Left lung (tissue), 10 donors: ENCODE results near the gene TSLP. TPM values are rescaled to one million over a fixed set of nuclear protein-coding genes. Genes with fewer than 3 reads are reported as not detected.

Experiments
- ATAC-seq: fragments of 200-7000 bp; cut with Tn5 transposase; one replicate; pipeline ENCODE4 v1.9.1; 2020; ENCODE audit warnings: moderate library complexity
- DNase-seq, 4 donors: peaks; one replicate each; pipeline ENCODE4 v3.0.0-alpha.2; 2013 to 2020
- H3K27ac ChIP-seq, 2 donors: fragments of 200-600 bp; sonication (generic) in 1 of 2; one replicate each; pipeline versions ENCODE4 v1.5.0 to v1.8.0; 2020 to 2021
- H3K27me3 ChIP-seq, 2 donors: fragments of 200-600 bp; sonication (generic) in 1 of 2; one replicate each; pipeline versions ENCODE4 v1.5.0 to v1.8.0; 2020 to 2021
- H3K36me3 ChIP-seq, 2 donors: fragments of 200-600 bp; sonication (generic) in 1 of 2; one replicate each; pipeline versions ENCODE4 v1.5.0 to v1.8.0; 2020 to 2021
- H3K4me1 ChIP-seq, 2 donors: fragments of 200-600 bp; one replicate each; pipeline ENCODE4 v1.8.0; 2021
- H3K4me3 ChIP-seq, 2 donors: fragments of 200-600 bp; sonication (generic) in 1 of 2; one replicate each; pipeline versions ENCODE4 v1.5.0 to v1.8.0; 2020 to 2021; ENCODE audit warnings: mild to moderate bottlenecking in 1 of 2
- H3K9me3 ChIP-seq, 2 donors: fragments of 200-600 bp; sonication (generic) in 1 of 2; one replicate each; pipeline versions ENCODE4 v1.5.0 to v1.8.0; 2020 to 2021
- intact Hi-C, 2 donors: fragments of 100-400 bp; cut with DNase I; formaldehyde crosslinking; loops; one replicate each; pipeline versions ENCODE4 v1.11.2 to v1.14.2; 2022
- polyA plus RNA-seq, 6 donors: library from polyadenylated mRNA; unstranded; fragments of 120-200 nt; gene quantifications; one replicate each; pipeline ENCODE4 v1.2.1, GENCODE V29; 2013; ENCODE audit not compliant: insufficient read length in 6 of 6
- total RNA-seq, 2 donors: library from RNA; stranded (reverse); fragmentation: NEBNext Ultra II Directional; extraction: Animal tissue kit (Norgen Biotek cat#: 25700); gene quantifications; one replicate each; pipeline ENCODE4 v1.2.1, GENCODE V29; 2021
- TF ChIP-seq, protein P1 (sequence below), 2 donors: fragments of 200-600 bp; sonication (generic) in 1 of 2; IDR thresholded peaks; one replicate each; pipeline versions ENCODE4 v1.5.0 to v1.8.0; 2021; ENCODE audit warnings: antibody characterized with exemption in 2 of 2
- donor health status: DM: no; HTN: yes; CAD: no.
- donor health status: DM: no; HTN: no; CAD: no.

The TSLP gene
- total and polyA plus RNA-seq, 8 donors: 0.60 to 2.0 (median 0.90) TPM

DNA sequence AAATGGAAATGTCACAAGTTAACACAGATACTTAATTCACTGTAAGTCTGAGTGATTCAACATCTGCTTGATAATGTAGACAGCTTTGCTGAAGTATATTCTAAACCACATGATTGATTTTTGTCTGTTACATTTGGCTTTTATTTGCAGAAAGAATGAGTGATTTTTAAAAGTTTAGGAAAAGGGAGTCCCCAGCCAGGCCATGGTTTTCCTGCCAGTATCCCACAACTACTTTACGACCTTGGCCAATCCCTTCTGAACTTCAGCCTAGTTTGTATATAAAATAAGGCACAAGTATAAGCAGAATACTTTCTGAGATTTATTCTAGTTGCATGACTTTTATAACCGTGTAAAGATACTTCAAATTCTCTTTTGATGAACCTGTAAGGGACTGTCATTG, 47.7 kb downstream of the TSLP start:
- Histone ChIP-seq H3K4me1 (peaks cover 0 to 17% of the 10 kb centered on the region in 2 donors), H3K27ac (no peak overlapping the region), H3K36me3 (peaks cover 0 to 67% of the 10 kb centered on the region in 2 donors), H3K9me3 (no peaks in the 10 kb centered on the region), H3K4me3 (no peak overlapping the region), H3K27me3 (no peaks in the 10 kb centered on the region)
- intact Hi-C loops: no loop called here
- DNase-seq: no peak
- TF ChIP-seq, protein P1, sequence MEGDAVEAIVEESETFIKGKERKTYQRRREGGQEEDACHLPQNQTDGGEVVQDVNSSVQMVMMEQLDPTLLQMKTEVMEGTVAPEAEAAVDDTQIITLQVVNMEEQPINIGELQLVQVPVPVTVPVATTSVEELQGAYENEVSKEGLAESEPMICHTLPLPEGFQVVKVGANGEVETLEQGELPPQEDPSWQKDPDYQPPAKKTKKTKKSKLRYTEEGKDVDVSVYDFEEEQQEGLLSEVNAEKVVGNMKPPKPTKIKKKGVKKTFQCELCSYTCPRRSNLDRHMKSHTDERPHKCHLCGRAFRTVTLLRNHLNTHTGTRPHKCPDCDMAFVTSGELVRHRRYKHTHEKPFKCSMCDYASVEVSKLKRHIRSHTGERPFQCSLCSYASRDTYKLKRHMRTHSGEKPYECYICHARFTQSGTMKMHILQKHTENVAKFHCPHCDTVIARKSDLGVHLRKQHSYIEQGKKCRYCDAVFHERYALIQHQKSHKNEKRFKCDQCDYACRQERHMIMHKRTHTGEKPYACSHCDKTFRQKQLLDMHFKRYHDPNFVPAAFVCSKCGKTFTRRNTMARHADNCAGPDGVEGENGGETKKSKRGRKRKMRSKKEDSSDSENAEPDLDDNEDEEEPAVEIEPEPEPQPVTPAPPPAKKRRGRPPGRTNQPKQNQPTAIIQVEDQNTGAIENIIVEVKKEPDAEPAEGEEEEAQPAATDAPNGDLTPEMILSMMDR (IDR thresholded peaks at IDR 0.05): no peak
- ATAC-seq: no peak

DNA sequence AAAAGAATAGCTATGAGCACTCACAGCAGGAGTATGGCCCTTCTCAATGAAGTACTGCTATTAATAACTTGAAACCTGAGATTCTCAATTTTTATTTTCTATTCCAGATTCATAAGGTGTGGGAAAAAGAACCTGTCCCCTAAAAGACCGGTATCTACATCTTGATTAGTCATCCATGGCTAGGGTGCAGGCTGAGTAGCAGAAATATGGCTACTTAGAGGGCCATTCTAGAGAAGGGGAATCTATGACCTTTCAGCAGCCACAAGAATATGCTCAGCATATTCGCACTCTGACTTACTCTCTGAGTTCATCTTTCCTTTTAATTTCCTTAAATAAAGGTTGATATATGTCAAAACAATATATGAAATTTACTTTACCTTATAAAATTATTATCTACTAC, 48.3 kb downstream of the TSLP start:
- Histone ChIP-seq H3K4me1 (peaks cover 0 to 11% of the 10 kb centered on the region in 2 donors), H3K27ac (no peak overlapping the region), H3K4me3 (no peak overlapping the region), H3K27me3 (no peaks in the 10 kb centered on the region), H3K36me3 (peaks cover 0 to 70% of the 10 kb centered on the region in 2 donors), H3K9me3 (no peaks in the 10 kb centered on the region)
- intact Hi-C loops: no loop called here
- TF ChIP-seq, protein P1 (IDR thresholded peaks at IDR 0.05): no peak
- no peak for ATAC-seq
- no peak for DNase-seq

DNA sequence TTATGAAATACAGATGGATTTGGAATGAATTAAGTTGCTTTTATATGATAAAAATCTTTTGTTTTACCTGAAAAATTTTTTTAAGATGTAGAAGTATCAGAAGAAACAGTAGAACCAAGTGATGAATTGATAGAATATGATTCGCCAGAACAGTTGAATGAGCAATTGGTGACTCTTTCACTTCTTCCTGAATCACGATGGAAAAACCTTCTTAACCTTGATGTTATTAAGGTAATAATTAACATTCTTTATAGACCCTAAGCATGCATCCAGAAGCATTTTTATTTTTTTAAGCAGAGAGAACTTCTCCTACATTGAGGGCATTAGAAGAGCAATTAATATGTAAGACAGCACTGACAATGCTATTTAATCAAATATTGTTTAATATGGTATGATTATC, 49.4 kb downstream of the TSLP start:
- no peak for DNase-seq
- H3K9me3 ChIP-seq: no peaks in the 10 kb centered on the region
- no peak overlapping the region for H3K27ac ChIP-seq
- intact Hi-C loops: no loop called here
- peaks cover 0 to 80% of the 10 kb centered on the region in 2 donors for H3K36me3 ChIP-seq
- no peak for ATAC-seq
- H3K27me3 ChIP-seq: no peaks in the 10 kb centered on the region
- H3K4me1 ChIP-seq: peaks cover 0 to 11% of the 10 kb centered on the region in 2 donors
- no peak overlapping the region for H3K4me3 ChIP-seq
- TF ChIP-seq, protein P1 (IDR thresholded peaks at IDR 0.05): no peak

DNA sequence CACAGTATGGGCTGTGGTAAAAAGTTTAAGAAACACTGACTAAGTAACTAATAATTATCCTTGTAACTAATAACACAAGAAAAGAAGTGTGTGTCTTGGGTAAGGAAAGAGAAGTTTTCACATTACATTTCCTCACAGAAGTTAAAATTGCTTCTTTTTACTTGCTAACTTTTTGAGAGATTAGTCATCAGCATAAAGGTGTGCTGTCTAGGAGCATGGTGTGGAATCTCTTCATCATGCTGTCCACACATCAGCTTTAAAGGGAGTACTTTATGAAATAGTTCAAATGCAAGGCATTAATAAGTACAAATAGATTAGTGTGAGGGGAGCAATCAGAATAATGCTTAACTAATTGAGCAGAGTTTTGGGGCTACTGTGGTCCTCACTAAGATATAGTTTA, 50.4 kb downstream of the TSLP start:
- H3K4me1 ChIP-seq: peaks cover 0 to 1% of the 10 kb centered on the region in 2 donors
- DNase-seq (no peak), ATAC-seq (no peak)
- peaks cover 0 to 90% of the 10 kb centered on the region in 2 donors for H3K36me3 ChIP-seq
- no peaks in the 10 kb centered on the region for H3K27me3 ChIP-seq
- no peak overlapping the region for H3K27ac ChIP-seq
- no peaks in the 10 kb centered on the region for H3K9me3 ChIP-seq
- H3K4me3 ChIP-seq: no peak overlapping the region
- TF ChIP-seq, protein P1 (IDR thresholded peaks at IDR 0.05): no peak
- intact Hi-C loops: no loop called here

DNA sequence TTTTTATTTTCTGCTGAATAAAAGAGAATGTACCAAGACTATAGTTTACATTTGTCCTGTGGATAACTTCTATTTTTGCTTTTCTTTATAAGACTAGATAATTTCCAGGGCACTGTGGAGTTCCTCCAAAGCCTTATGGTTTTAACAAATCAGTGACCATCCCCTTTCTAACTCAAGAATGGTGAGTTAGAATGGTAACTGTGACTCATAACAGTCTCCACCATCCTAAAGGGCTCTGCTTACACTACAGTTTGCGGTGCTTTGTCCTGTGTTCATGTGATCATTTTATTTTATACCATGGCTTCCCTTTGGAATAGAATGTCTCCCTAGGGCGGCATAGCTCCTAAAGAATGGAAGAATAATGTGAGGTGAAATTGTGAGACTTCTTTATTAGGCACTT, 50.9 kb downstream of the TSLP start:
- H3K4me3 ChIP-seq: no peak overlapping the region
- no peaks in the 10 kb centered on the region for H3K9me3 ChIP-seq
- H3K36me3 ChIP-seq: peaks cover 0 to 94% of the 10 kb centered on the region in 2 donors
- no peaks in the 10 kb centered on the region for H3K27me3 ChIP-seq
- DNase-seq: no peak
- no peak overlapping the region for H3K27ac ChIP-seq
- TF ChIP-seq, protein P1 (IDR thresholded peaks at IDR 0.05): no peak
- intact Hi-C loops: no loop called here
- ATAC-seq: no peak
- no peaks in the 10 kb centered on the region for H3K4me1 ChIP-seq
